ENCODE measurements around the gene RAB39A. TPM values are rescaled to one million over a fixed set of nuclear protein-coding genes. Genes with fewer than 3 reads are reported as not detected.

RAB39A gene
- total RNA-seq, 2 donors from 2014 or later, result 0.22 to 0.71 TPM

GRCh38 chr11:107996006-107996776, 67.9 kb downstream of the RAB39A start:
- Histone ChIP-seq H3K27ac (no peak overlapping the region), H3K9me3 (no peaks in the 10 kb centered on the region), H3K36me3 (no peaks in the 10 kb centered on the region), H3K27me3 (no peaks in the 10 kb centered on the region), H3K4me1 (no peaks in the 10 kb centered on the region), H3K4me3 (no peak overlapping the region)
- DNase-seq (ENCODE audit: low spot score), result no peak
- no peak for TF ChIP-seq CTCF (IDR thresholded peaks at IDR 0.05)

- Histone ChIP-seq H3K4me3 (no peak overlapping the region), H3K9me3 (no peaks in the 10 kb centered on the region), H3K27me3 (no peaks in the 10 kb centered on the region), H3K4me1 (no peaks in the 10 kb centered on the region), H3K36me3 (no peaks in the 10 kb centered on the region), H3K27ac (no peak overlapping the region)
- no peak for TF ChIP-seq CTCF (IDR thresholded peaks at IDR 0.05)
- DNase-seq (ENCODE audit: low spot score), result no peak
These were observed 70.5 kb downstream of the RAB39A start for GRCh38 chr11:107998761-107999160.

- H3K4me1 ChIP-seq, result no peaks in the 10 kb centered on the region
- H3K27ac ChIP-seq, result no peak overlapping the region
- H3K4me3 ChIP-seq, result no peak overlapping the region
- no peaks in the 10 kb centered on the region for H3K36me3 ChIP-seq
- no peak for DNase-seq (ENCODE audit: low spot score)
- H3K9me3 ChIP-seq, result no peaks in the 10 kb centered on the region
- H3K27me3 ChIP-seq, result no peaks in the 10 kb centered on the region
- peak; percentile 24 to 57 for TF ChIP-seq CTCF (IDR thresholded peaks at IDR 0.05)
These were observed 71.7 kb downstream of the RAB39A start for GRCh38 chr11:107999759-108000455.

GRCh38 chr11:108002476-108002875, 74.2 kb downstream of the RAB39A start:
- Histone ChIP-seq H3K27me3 (no peaks in the 10 kb centered on the region), H3K36me3 (no peaks in the 10 kb centered on the region), H3K9me3 (no peaks in the 10 kb centered on the region), H3K4me3 (no peak overlapping the region), H3K27ac (no peak overlapping the region), H3K4me1 (no peaks in the 10 kb centered on the region)
- DNase-seq (ENCODE audit: low spot score), result no peak
- TF ChIP-seq CTCF (IDR thresholded peaks at IDR 0.05), result no peak

GRCh38 chr11:108003623-108004022, 75.4 kb downstream of the RAB39A start:
- no peak for TF ChIP-seq CTCF (IDR thresholded peaks at IDR 0.05)
- H3K4me1 ChIP-seq, result no peaks in the 10 kb centered on the region

More at GRCh38 chr11:108003623-108004022, 75.4 kb downstream of the RAB39A start:
- Histone ChIP-seq H3K27me3 (no peaks in the 10 kb centered on the region), H3K4me3 (no peak overlapping the region), H3K9me3 (no peaks in the 10 kb centered on the region), H3K36me3 (no peaks in the 10 kb centered on the region), H3K27ac (no peak overlapping the region)
- no peak for DNase-seq (ENCODE audit: low spot score)
